Psoas muscle (tissue), 8 donors: ENCODE measurements around the gene STAG2. TPM values are rescaled to one million over a fixed set of nuclear protein-coding genes. Genes with fewer than 3 reads are reported as not detected.
"Not testable (repeated sequence)": the region's sequence is repeated elsewhere in the genome, so short reads cannot be mapped to it uniquely, and the experiment has no call there.

Source experiments
- ATAC-seq, 4 donors: fragments of 200-7000 bp; cut with Tn5 transposase; one replicate each; pipeline ENCODE4 v1.9.1; 2020; ENCODE audit warnings: moderate library complexity in 3 of 4, mild to moderate bottlenecking in 2 of 4
- DNase-seq, 2 donors: peaks; one replicate each; pipeline ENCODE4 v3.0.0-alpha.2; 2020
- H3K27ac ChIP-seq: fragments of 200-600 bp; one replicate; pipeline ENCODE4 v1.8.0; 2022
- H3K27me3 ChIP-seq, 3 donors: fragments of 200-600 bp in 1 of 3; one replicate each; pipeline versions ENCODE4 v1.6.1 to v1.8.0; 2013 to 2022; ENCODE audit warnings: low read length in 2 of 3, mild to moderate bottlenecking in 2 of 3, moderate library complexity in 1 of 3; ENCODE audit not compliant: insufficient read depth in 3 of 3
- H3K36me3 ChIP-seq, 2 donors: fragments of 200-600 bp in 1 of 2; one replicate each; pipeline versions ENCODE4 v1.6.1 to v1.8.0; 2013 to 2022; ENCODE audit warnings: low read depth in 1 of 2, mild to moderate bottlenecking in 1 of 2, moderate library complexity in 1 of 2; ENCODE audit not compliant: insufficient read depth in 1 of 2
- H3K4me1 ChIP-seq: fragments of 200-600 bp; one replicate; pipeline ENCODE4 v1.8.0; 2022
- H3K4me3 ChIP-seq: fragments of 200-600 bp; one replicate; pipeline ENCODE4 v1.8.0; 2022; ENCODE audit warnings: mild to moderate bottlenecking
- H3K9me3 ChIP-seq: fragments of 200-600 bp; one replicate; pipeline ENCODE4 v1.8.0; 2022
- CTCF ChIP-seq: fragments of 200-600 bp; IDR thresholded peaks from one replicate; pipeline ENCODE4 v1.8.0; 2022; ENCODE audit warnings: antibody characterized with exemption
- WGBS, 3 donors: extraction: QIAGEN DNeasy Blood & Tissue Kit; methylation state at CpG; one replicate each; pipeline versions ENCODE4 v1.1.6 to v1.1.7; 2013; 5-methylcytosine and 5-hydroxymethylcytosine counted together
- intact Hi-C, 2 donors: fragments of 100-400 bp; cut with DNase I; formaldehyde crosslinking; loops; one replicate each; pipeline versions ENCODE4 v1.11.0 to v1.14.2; 2022
- polyA plus RNA-seq, 3 donors: library from polyadenylated mRNA; stranded (reverse); fragments of 200-250 nt; gene quantifications; one replicate each; pipeline ENCODE4 v1.2.3, GENCODE V29; 2013
- total RNA-seq, 4 donors: library from RNA; stranded (reverse); fragmentation: NEBNext Ultra II Directional in 2 of 4; extraction: Animal tissue kit (Norgen Biotek cat#: 25700) in 2 of 4; gene quantifications; one replicate each; pipeline versions ENCODE4 v1.2.1 to v1.2.4, GENCODE V29; 2021 to 2023
- donor health status: healthy with polysubstance abuse.
- donor health status: DM: no; HTN: no; CAD: no; lungs with moderate emphysema.
- donor health status: Bipolar disorder and iron deficiency.
- donor health status: healthy.
- donor health status: DM: yes; HTN: yes; CAD: no.
- donor health status: DM: no; HTN: no; CAD: no.
- donor health status: DM: no; HTN: no; CAD: no.
- donor health status: DM: yes; HTN: yes; CAD: no.

Gene STAG2
- total and polyA plus RNA-seq, 7 donors = 9.5 to 46.7 (median 36.3) TPM

- DNase-seq = no peak
- intact Hi-C loops = no loop called here
- Histone ChIP-seq H3K9me3 (no peaks in the 10 kb centered on the region), H3K36me3 (peaks cover 0 to 23% of the 10 kb centered on the region in 2 donors), H3K27ac (no peak overlapping the region), H3K4me1 (no peaks in the 10 kb centered on the region), H3K4me3 (no peak overlapping the region), H3K27me3 (no peaks in the 10 kb centered on the region)
- TF ChIP-seq CTCF = no peak
- 66 to 95% (median 89%) methylated on average over 4 of the region's 4 CpGs for WGBS, 3 donors
- no peak for ATAC-seq
Observed at GRCh38 chrX:124045109-124045508, 83.6 kb downstream of the STAG2 start.

DNA sequence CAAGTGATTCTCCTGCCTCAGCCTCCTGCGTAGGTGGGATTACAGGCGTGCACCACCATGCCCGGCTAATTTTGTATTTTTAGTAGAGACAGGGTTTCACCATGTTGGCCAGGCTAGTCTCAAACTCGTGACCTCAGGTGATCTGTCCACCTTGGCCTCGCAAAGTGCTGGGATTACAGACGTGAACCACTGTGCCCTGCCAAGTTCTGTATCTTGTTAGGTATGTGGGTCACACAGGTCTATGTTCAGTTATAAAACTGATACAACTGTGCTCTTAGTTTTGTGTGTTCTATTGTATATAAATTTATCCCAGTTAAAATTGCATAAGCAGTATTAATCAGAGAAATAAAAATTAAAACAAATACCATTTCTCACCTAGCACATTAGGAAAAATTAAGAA lies 122.9 kb downstream of the STAG2 start:
- DNase-seq, H3K4me3 ChIP-seq, ATAC-seq, H3K27me3 ChIP-seq, H3K27ac ChIP-seq, H3K4me1 ChIP-seq, intact Hi-C loops, H3K9me3 ChIP-seq: not testable (repeated sequence)
- WGBS, 3 donors = 30 to 52% (median 47%) methylated on average over 5 to 6 of the region's 6 CpGs
- H3K36me3 ChIP-seq = peaks cover 0 to 70% of the 10 kb centered on the region in 2 donors

DNA sequence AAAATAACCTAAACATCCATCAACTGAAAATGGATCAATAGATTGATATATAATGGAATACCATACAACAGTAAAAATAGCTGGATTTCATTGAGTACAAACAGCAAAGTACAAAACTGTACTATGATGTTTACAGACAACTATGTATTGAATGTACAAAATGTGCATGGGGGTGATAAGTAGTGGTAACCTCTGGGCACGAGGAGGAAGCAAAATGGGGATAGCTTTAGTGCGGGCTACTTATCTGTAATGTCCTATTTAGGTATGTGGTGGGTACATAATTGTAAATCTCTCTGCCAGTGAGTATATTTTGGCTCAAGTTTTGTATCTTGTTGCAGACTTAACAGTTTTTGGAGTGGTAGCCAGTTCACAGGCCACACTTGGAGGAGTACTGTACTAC lies 123.6 kb downstream of the STAG2 start:
- Histone ChIP-seq H3K36me3 (peaks cover 0 to 67% of the 10 kb centered on the region in 2 donors), H3K9me3 (no peaks in the 10 kb centered on the region), H3K4me3 (no peak overlapping the region), H3K27ac (no peak overlapping the region), H3K27me3 (no peaks in the 10 kb centered on the region), H3K4me1 (no peaks in the 10 kb centered on the region)
- intact Hi-C loops = no loop called here
- no peak for DNase-seq
- TF ChIP-seq CTCF = no peak
- ATAC-seq = peak in 1 of 4 donors; percentile 27
- WGBS, 3 donors = 53 to 76% (median 54%) methylated on average over 2 of the region's 2 CpGs

DNA sequence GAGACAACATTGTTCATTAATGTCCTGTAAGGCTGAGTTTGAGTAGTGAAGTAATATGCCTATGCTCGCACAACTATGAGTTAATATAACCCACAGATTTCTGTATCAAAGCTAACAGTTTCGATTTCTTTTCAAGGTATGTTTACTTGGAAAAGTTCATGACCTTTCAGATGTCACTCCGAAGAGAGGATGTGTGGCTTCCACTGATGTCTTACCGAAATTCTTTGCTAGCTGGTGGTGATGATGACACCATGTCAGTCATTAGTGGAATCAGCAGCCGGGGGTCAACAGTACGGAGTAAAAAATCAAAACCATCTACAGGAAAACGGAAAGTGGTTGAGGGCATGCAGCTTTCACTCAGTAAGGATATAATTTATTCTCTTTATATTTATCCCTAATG lies 124.9 kb downstream of the STAG2 start:
- Histone ChIP-seq H3K9me3 (no peaks in the 10 kb centered on the region), H3K4me3 (no peak overlapping the region), H3K27me3 (no peaks in the 10 kb centered on the region), H3K36me3 (peaks cover 0 to 69% of the 10 kb centered on the region in 2 donors), H3K4me1 (no peaks in the 10 kb centered on the region), H3K27ac (no peak overlapping the region)
- intact Hi-C loops = no loop called here
- WGBS, 3 donors = 61 to 82% (median 72%) methylated on average over 7 of the region's 7 CpGs
- TF ChIP-seq CTCF = no peak
- DNase-seq (no peak), ATAC-seq (no peak)

GRCh38 chrX:124087000-124087746 lies 125.7 kb downstream of the STAG2 start:
- no peak overlapping the region for H3K27ac ChIP-seq
- ATAC-seq = peak; percentile 28 to 75 (median 62)

More at GRCh38 chrX:124087000-124087746, 125.7 kb downstream of the STAG2 start:
- DNase-seq = no peak
- no peaks in the 10 kb centered on the region for H3K9me3 ChIP-seq
- H3K36me3 ChIP-seq = peaks cover 0 to 67% of the 10 kb centered on the region in 2 donors
- H3K4me3 ChIP-seq = no peak overlapping the region
- H3K4me1 ChIP-seq = no peaks in the 10 kb centered on the region
- intact Hi-C loops = no loop called here
- 27 to 42% (median 38%) methylated on average over 6 of the region's 6 CpGs for WGBS, 3 donors
- no peaks in the 10 kb centered on the region for H3K27me3 ChIP-seq
- TF ChIP-seq CTCF = no peak
